HG03135 (cell line): ENCODE measurements around the gene HDAC4.

Experiments
- ATAC-seq: cut with Tn5 transposase; IDR thresholded peaks from one replicate; pipeline ENCODE4 v1.9.1; 2021; ENCODE audit warnings: mild to moderate bottlenecking, moderate library complexity; ENCODE audit not compliant: unreplicated experiment

HDAC4 gene

GRCh38 chr2:239133945-239134570 is 266.8 kb downstream of the HDAC4 start:
- no peak for ATAC-seq

GRCh38 chr2:239132786-239133185 is 268.0 kb downstream of the HDAC4 start:
- no peak for ATAC-seq

- ATAC-seq: no peak
Measured at GRCh38 chr2:239132156-239132709, 268.6 kb downstream of the HDAC4 start.

- no peak for ATAC-seq
Measured at GRCh38 chr2:239131521-239131920, 269.3 kb downstream of the HDAC4 start.

GRCh38 chr2:239130786-239131325 is 270.0 kb downstream of the HDAC4 start:
- ATAC-seq: no peak

GRCh38 chr2:239130041-239130440 is 270.8 kb downstream of the HDAC4 start:
- ATAC-seq: no peak

GRCh38 chr2:239129147-239129920 is 271.5 kb downstream of the HDAC4 start:
- ATAC-seq: no peak

- ATAC-seq: no peak
Measured at GRCh38 chr2:239128706-239129105, 272.1 kb downstream of the HDAC4 start.

GRCh38 chr2:239127513-239127912 is 273.3 kb downstream of the HDAC4 start:
- no peak for ATAC-seq

- no peak for ATAC-seq
Measured at GRCh38 chr2:239125726-239126675, 274.8 kb downstream of the HDAC4 start.

- no peak for ATAC-seq
Measured at GRCh38 chr2:239124152-239124899, 276.5 kb downstream of the HDAC4 start.

GRCh38 chr2:239122421-239123110 is 278.3 kb downstream of the HDAC4 start:
- no peak for ATAC-seq

- ATAC-seq: no peak
Measured at GRCh38 chr2:239121600-239122012, 279.2 kb downstream of the HDAC4 start.

- ATAC-seq: no peak
Measured at GRCh38 chr2:239120664-239121063, 280.2 kb downstream of the HDAC4 start.

GRCh38 chr2:239119346-239120126 is 281.3 kb downstream of the HDAC4 start:
- no peak for ATAC-seq

- ATAC-seq: no peak
Measured at GRCh38 chr2:239118675-239119211, 282.1 kb downstream of the HDAC4 start.

- ATAC-seq: no peak
Measured at GRCh38 chr2:239118264-239118663, 282.6 kb downstream of the HDAC4 start.

GRCh38 chr2:239117831-239118230 is 283.0 kb downstream of the HDAC4 start:
- ATAC-seq: no peak
